ENCODE results near the gene CELSR1.

The CELSR1 gene

DNA sequence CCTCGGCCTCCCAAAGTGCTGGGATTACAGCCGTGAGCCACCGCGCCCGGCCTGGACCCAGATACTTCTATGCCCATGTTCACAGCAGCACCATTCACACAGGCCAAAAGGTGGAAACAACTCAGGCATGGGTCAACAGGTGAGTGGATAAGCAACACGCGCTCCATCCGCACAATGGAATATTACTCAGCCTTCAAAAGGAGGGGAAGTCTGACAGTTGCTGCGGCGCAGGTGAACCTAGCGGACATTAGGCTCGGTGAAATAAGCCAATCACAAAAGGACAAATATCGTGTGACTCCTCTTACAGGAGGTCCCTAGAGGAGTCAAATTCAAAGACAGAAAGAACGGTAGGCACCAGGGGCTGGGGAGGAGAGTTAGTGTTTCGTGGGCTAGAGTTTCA lies 154.9 kb downstream of the CELSR1 start:
- DNase-seq (ENCODE audit: low read depth in 2 of 3, low spot score in 1 of 3) = no peak

DNA sequence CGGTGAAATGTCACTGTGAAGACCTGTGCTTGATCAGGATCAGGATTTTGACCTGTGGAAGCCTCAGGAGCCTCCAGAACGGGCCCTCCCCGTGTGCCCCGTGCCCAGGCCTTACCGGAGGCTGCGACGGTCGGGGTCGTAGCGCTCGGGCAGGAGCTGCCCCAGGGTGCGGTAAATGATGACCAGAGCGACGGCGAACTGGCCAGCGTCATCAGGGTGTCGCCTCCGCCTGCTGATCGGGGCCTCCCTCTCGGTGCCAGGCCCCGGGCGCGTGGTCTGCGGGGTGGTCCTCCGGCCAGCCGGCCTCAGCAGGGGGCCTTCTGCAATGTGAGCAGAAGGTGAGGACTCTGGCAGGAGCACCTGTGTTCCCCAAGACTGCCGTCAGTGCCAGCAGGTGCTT lies 155.7 kb downstream of the CELSR1 start:
- DNase-seq (ENCODE audit: low read depth in 2 of 3, low spot score in 1 of 3) = no peak

DNA sequence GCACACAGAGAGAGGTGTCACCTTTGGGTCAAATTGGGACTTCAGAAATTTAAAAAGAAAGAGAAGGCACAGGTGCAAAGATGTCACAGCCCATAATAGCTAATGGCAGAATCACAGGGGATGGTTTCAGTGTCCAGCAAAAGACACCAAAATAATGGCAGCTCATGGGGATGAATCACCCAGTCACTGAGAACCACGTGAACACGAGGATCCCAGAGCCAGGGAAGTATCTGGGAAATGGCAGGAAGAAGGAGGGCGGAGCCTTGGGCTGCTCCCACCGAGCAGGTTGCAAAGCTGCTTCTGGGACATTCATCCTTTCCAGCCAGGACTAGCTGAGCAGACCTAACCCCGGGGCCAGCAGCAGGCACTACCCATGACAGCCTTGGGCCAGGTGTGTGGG lies 156.3 kb downstream of the CELSR1 start:
- no peak for DNase-seq (ENCODE audit: low read depth in 2 of 3, low spot score in 1 of 3)

DNA sequence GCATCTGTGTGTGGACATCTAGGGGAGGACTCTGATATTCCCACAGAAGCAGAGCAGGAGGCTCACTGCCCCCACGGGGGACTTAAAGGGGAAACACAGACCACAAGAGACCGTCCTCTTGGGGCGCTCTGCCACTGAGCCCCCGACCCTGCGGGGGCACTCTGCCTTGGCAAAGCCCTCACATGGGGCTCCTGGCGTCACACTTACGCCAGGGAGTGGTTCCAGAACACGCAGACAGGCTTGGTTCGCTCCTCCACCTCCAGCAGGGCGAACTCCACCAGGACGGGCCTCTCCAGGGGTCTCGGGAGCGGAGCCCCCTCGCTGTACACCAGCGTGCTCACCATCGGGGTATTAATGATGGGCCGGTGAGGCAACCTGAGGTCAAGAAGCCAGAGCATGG lies 156.8 kb downstream of the CELSR1 start:
- DNase-seq (ENCODE audit: low read depth in 2 of 3, low spot score in 1 of 3) = no peak

DNA sequence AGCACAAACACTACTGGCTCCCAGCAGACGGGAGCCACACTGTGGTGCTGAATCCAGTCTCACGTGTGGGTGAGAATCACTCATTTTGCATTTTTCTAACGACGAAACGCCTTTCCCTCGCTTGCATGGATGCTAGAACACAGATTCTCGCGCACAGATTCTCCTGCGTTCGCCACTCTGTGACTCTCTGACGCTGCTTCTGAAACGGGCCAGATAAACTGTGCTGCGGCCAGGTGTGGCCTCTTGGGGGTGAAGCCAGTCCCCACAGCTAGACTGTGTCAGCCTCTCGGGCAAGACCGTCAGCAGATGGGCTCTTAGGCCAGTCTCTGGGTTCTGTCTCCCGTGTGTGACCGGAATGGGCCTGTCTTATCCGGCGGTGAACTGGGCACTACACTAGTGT lies 157.4 kb downstream of the CELSR1 start:
- no peak for DNase-seq (ENCODE audit: low read depth in 2 of 3, low spot score in 1 of 3)

DNA sequence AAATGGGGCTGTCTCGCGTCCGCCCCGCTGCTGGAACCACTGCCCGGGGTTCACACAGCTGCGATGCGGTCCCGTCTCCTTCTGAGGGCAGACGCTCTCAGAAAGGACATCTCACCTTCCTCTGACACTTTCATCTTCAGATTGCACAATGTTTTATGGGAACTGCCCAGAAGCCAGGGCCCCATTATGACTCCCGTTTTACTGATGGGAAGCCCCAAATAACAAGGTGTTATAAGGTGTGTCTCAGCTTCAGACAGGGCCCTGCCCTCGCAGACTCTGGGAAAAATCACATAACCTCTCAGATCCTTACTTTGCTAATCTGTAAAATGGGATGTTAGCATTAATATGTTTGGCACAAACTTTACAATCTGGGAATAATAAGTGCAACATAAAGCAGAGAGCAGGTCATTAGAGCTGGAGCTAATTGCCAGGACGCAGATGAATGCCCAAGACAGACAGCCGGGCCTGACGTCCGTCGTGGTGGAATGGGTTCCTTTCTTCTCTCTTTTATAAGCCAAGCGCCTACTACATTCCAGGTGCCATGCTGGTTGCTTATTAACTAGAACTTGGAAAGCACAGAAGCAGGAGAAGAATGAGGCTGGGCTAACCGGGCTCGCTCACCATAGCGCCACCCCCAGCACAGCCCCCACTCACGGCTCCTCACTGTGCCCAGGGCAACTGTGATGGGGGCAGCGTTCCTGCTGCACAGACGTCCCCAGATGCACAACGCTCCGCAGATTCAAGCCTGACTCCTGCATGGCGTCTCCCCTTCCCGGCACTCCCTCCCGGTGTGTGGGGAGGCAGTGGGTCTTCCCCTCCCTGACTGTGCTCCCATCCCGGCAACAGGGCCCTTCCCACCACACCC lies 158.1 kb downstream of the CELSR1 start:
- no peak for DNase-seq (ENCODE audit: low read depth in 2 of 3, low spot score in 1 of 3)

DNA sequence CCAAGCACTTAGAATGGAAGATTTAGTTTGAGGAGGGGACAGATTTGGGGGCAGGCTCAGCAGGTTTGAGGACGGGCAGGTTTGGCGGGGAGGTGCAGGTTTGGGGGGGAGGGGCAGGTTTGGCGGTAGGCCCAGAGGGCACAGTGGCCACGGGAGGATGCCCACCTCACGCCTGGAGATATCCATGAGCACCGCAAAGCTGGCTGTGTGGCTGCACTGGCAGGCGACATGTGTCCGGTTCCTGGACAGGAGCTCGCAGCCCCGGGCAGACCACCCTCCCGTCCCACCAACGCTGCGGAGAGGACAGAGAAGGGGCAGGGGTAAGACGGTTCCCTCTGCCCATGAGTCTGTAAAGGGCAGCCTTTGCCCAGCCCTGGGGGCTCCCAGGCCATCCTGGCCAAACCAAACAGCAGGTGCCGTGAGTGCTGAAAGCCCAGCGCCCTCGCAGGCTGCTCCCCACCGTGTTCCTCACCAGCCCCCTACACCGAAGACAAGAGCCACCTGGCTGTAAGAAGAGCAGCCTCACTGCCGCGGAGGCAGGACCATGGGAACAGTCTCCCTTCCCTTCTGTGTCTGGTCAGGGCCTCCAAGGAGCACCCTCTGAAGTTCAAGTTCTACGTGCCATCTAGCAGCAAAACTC lies 158.9 kb downstream of the CELSR1 start:
- DNase-seq (ENCODE audit: low read depth in 2 of 3, low spot score in 1 of 3) = no peak

DNA sequence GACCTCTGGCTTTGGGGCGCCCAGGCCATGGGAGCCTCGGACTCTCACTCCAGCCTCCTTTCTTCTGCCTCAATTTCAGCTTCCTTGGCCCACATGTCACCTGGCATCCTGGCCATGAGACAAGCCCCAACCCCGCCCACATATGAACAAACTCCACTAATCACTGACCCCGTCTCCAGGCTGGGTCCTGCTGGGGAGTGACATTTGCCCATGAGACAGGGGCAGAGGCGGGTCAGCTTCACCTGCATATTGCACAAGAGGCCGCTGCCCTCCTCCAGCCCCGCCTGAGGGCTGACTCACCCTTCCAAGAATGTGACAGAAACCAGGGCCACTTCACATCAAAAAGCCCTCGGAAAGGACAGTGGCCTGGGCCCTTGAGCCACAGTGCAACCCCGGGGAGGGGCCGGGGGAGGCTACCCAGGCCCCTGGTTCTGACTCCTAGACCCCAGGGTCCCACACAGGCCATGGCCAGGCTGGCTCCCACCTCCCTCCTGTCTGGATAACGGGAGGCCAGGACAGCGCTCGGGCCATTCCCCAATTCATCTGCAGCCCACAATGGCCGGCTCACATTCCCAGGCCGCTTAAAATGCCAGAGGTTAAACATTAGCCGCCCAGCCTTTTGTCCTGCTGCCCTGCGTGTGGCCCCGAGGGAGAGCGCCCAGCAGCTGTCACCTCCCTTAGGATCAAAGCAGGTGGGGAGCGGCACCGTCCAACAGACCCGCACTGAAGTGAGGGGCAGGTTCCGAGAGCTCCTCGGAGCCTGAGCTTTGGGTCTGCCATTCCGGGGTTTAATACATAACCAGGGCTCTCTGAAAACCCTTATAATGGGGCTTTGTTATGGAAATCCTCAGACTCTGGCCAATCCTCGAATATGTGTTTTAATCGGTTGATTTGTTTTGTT lies 159.6 kb downstream of the CELSR1 start:
- no peak for DNase-seq (ENCODE audit: low read depth in 2 of 3, low spot score in 1 of 3)

DNA sequence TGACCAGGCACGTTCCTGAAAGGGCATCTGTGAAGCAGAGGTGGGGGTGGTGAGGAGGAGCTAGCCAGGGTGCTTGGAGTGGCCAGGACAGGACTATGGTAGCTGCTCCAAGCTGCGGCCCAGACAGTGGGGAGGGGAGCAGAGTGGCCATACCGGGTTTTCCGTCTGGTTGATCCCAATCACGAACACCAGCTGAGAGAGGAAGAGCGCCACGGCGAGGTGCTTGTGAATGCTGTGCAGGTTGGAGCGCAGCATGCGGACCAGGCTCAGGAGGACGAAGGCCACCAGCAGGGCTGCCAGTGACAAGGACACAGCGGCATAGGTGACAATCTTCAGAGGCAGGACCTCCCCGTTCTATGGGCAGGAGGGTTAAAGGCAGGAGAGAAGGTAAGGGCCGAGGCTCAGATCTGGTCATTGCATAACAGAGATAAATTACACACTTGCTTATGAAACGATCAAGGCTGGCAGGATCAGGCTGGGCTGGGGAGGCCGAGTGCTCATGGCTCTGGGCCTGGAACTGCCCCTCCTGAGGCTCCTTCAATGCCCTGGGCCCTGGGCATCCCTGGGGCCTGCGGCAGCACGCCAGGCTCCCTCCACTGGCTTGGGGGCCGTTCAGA lies 160.4 kb downstream of the CELSR1 start:
- no peak for DNase-seq (ENCODE audit: low read depth in 2 of 3, low spot score in 1 of 3)

DNA sequence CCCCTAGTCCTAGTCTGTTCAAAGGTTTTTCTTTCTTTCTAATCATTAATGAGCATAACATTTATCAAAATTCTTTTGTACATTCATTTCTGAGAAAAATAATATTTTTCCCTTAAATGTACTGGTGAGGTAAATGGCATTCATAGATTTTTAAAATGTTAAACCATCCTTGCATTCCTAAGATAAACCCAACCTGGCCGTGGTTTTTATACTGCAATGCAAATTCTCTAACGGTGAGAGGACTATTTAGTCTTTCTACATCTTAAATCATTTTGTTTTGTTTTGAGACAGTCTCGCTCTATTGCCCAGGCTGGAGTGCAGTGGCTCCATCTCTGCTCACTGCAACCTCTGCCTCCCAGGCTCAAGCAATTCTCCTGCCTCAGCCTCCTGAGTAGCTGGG lies 161.3 kb downstream of the CELSR1 start:
- DNase-seq (ENCODE audit: low read depth in 2 of 3, low spot score in 1 of 3) = no peak

DNA sequence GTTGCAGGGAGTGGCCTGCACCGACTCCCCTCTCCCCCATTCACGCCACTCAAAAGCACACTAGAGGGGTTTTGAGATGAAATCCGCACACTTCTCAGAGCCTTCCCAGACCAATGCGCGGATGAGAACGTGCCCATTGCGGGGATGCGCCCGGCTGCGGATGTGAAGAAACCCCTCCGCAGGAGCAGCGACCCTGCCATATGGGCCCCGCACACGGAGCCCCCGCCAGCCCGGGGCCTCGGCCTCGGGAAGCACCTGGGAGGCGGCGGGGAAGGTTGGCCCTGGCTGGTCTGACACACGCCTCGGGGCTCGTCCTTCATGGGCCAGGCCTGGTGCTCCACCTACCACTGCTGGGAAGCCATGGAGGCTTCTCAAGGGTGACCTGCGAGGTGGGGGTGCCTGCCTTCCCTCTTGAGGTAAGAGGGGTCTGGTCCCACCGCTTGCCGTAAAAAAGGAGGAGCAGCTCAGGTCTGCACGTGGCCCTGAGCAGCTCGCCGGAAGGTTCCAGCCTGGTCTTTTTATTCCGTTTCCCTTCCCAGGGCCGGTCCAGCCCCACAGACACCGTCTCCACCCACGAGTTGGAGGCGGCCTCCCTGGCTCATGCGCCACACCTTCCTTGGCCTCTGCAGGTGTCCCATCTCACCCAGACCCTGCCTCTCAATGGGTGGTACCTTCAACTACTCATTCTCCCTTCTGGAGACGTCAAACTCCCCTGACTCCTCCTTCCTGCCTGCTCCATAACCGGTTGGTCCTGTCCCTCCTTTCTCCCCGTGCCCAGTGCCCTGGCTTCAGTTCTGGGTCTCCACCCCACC lies 162.6 kb downstream of the CELSR1 start:
- no peak for DNase-seq (ENCODE audit: low read depth in 2 of 3, low spot score in 1 of 3)

DNA sequence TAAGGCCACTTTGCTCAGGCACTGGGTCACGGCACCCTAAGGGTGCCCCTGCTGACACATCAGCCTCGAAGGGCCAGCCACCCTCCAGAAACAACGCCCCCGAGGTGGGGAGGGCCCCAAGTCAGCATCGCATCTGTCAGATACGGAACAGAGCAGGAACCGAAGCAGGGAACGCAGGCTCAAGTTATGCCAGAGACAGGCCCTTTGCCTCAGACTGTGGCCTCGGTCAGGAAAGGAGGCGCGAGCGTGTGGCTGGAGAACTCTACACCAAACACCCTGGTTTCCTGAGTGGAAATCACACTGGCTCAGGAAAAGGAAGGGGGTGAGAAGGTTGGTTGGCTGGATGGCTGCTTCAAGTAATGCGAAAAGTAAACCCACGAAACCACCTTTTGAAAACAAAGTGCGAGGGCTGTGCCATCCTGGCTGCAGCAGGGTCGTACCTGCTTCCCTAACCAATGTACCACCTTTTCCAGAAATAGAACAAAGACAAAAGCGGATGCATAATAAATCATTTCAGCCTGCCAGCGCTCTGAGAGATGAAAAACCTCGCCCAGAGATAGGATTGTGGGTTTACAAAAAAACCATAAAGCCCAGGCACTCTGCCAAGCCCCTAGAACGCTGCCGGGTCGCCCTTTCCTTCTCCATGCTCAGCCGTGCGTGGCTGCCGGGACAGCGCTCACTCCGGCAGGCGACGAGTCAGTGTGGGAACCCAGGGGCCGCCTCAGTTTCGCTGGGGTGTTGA lies 163.3 kb downstream of the CELSR1 start:
- DNase-seq (ENCODE audit: low read depth in 2 of 3, low spot score in 1 of 3) = no peak

DNA sequence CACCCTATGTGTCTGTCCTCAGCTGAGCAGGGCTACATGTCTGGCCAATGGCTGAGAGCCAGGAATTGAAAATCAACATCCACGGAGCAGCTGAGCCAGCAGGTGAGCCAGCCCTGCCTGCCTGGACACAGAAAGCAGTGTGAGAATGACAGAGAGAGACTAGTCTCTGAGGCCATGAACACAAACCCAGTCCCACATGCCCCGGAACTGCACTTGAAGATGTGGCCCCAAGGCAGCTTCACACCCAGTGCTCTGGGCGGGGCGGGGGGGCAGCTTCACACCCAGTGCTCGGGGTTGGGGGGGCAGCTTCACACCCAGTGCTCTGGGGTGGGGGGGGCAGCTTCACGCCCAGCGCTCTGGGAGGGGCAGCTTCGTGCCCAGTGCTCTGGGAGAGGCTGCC lies 164.3 kb downstream of the CELSR1 start:
- DNase-seq (ENCODE audit: low read depth in 2 of 3, low spot score in 1 of 3) = no peak

DNA sequence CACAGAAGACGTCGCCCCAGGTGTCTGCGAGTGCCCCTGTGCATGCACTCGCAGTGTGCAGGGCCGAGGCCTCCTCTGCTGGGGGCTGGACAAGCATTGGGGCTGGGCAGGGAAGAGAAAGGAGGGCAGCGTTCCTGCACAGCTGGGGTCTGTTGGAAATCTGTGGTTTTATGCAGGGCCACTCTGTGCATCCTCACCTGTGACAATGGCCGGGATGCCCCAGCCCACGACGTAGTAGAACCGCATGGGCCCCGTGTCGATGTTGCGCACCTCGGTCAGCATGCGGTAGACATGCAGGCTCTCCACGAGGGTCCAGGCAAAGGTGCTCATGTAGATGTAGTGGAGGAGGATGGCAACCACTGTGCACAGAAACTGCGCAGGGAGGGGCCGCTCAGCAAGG lies 164.7 kb downstream of the CELSR1 start:
- no peak for DNase-seq (ENCODE audit: low read depth in 2 of 3, low spot score in 1 of 3)

DNA sequence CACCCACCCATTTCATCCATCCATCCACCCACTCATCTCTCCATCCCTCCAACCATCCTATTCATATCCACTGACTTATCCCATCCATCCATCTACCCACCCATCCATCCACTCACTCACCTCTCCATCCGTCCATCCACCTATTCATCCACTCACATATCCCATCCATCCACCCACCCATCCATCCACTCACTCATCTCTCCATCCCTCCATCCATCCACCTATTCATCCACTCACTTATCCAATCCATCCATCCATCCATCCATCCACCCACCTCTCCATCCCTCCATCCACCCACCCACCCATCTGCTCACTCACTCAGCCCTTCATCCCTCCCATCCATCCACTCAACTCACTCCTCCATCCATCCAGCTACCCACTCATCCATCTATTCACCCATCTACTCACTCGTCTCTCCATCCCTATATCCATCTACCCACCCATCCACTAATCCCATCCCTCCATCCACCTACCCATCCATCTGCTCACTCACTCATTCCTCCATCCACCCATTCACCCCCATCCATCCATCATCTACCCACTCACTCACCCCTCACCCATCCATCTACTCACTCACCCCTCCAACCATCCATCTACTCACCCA lies 165.7 kb downstream of the CELSR1 start:
- no peak for DNase-seq (ENCODE audit: low read depth in 2 of 3, low spot score in 1 of 3)

DNA sequence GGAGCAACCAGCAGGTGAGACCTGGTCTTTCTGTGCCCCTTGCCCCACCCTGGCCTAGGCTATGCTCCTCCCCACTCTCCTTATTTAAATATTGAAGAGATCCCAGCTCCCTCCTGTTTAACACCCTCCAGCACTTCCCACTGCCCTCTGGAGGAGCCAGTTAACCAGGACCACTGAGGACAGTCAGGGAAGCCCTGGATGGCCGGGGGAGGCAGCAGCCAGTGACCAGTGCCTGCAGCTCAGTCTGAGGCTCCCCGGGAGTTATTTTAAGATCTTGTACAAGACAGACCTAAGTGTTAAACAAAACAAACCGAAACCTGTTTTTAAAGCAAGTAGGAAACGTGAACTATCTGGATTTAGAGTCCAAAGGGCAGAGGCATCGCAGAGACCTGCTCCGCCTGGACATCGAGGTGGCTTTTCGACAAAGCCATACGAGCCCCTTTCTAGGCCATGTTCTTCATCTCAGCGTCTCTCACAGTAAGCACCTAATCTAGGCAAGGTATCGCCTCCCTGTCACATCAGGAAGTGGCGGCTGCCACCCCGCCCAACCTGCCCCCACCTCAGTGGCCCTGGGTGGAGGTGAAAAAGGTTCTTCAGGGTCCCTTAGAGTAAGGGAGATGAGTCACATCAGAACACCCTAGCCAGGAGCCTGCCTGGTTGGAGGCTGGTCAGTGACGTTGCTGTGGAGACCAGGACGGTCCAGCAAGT lies 166.7 kb downstream of the CELSR1 start:
- DNase-seq (ENCODE audit: low read depth in 2 of 3, low spot score in 1 of 3) = no peak

DNA sequence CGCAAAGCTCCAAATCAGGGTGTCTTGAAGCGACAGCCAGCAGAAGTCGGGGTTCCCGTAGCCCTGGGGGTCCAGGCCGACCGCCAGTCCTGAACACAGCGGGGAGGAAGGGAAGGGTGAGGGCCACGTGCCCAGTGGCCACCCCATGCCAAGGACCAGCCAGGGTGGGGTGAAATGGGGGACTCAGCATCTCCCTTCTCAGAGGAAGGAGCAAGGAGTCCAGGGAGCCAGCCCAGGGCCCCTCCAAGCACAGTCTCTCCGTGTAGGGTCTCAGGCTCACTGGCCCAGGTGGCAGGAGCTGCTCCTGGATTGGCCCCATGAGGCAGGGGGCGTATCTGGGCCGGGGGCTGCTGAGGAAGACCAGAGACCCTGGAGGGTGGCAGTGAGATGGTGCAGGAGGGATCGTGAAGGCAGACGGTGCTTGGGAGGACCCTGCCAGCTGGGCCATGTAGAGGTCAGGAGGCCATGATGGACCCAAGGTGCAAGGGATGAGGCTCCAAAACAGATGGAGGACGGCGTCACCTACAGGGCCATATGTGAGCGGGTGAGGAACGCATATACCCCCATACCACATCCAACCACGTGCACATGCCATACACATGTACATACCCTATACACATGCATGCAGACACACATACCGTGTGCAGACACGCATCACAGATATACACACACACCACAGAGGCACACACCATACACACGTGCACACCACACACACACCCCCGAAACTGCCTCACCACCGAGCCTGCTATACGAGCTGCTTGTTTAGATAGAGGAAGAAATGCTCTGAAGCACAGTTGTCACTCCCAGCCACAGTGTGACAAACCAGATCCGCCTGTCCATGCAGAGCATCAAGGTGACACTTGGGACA lies 167.5 kb downstream of the CELSR1 start:
- no peak for DNase-seq (ENCODE audit: low read depth in 2 of 3, low spot score in 1 of 3)

Data from stimulated activated CD4-positive, alpha-beta T cell treated with anti-CD3 and anti-CD28 coated beads, Interleukin-12 subunit alpha, Interleukin-12 subunit beta, amount 100 ng/mL, for 48 hours (primary cell).